HepG2 (cell line): ENCODE results near the gene RBBP8NL. TPM values are rescaled to one million over a fixed set of nuclear protein-coding genes. Genes with fewer than 3 reads are reported as not detected.

Experiments used
- BRD4 ChIP-seq: sonication (generic); formaldehyde crosslinking; IDR thresholded peaks from 2 replicates; pipeline ENCODE4 v1.4.0; 2020; ENCODE audit warnings: missing genetic modification reagents
- DBP ChIP-seq: sonication (generic); formaldehyde crosslinking; IDR thresholded peaks from 2 replicates; pipeline ENCODE4 v1.4.0; 2020; ENCODE audit warnings: missing genetic modification reagents; ENCODE audit errors: not compliant biosample characterization
- GLMP ChIP-seq: sonication (generic); formaldehyde crosslinking; IDR thresholded peaks from 2 replicates; pipeline ENCODE4 v1.9.0; 2021; ENCODE audit warnings: missing genetic modification reagents, mild to moderate bottlenecking, borderline replicate concordance
- HOXA5 ChIP-seq: sonication (generic); formaldehyde crosslinking; IDR thresholded peaks from 2 replicates; pipeline ENCODE4 v1.4.0; 2020; ENCODE audit warnings: missing genetic modification reagents
- NFE2 ChIP-seq: sonication (generic); formaldehyde crosslinking; IDR thresholded peaks from 2 replicates; pipeline ENCODE4 v1.4.0; 2020; ENCODE audit warnings: missing genetic modification reagents
- NR2F2 ChIP-seq: IDR thresholded peaks from 2 replicates; pipeline ENCODE4 v1.6.1; 2012; ENCODE audit warnings: low read depth, inconsistent platforms, borderline replicate concordance
- RBM22 ChIP-seq: fragments of 200-400 bp; formaldehyde crosslinking; optimal IDR thresholded peaks from 2 replicates; pipeline ENCODE3; 2017; ENCODE audit warnings: mild to moderate bottlenecking, low read length, moderate library complexity
- RFX5 ChIP-seq: IDR thresholded peaks from 2 replicates; pipeline ENCODE4 v1.6.1; 2011; ENCODE audit warnings: low read depth, low read length, improper control_type of control experiment
- SMARCC2 ChIP-seq: fragments of 450-650 bp; IDR thresholded peaks from 2 replicates; pipeline ENCODE4 v1.6.1; 2017; ENCODE audit warnings: antibody characterized with exemption, mild to moderate bottlenecking
- TARDBP ChIP-seq: sonication (generic); formaldehyde crosslinking; IDR thresholded peaks from 2 replicates; pipeline ENCODE4 v1.8.0; 2022; ENCODE audit warnings: mild to moderate bottlenecking, missing genetic modification reagents
- TBL1XR1 ChIP-seq: fragments of 150-350 bp; IDR thresholded peaks from 2 replicates; pipeline ENCODE4 v1.6.1; 2014; ENCODE audit warnings: borderline replicate concordance, low read length; ENCODE audit not compliant: partially characterized antibody
- THRA ChIP-seq: sonication (generic); formaldehyde crosslinking; IDR thresholded peaks from 2 replicates; pipeline ENCODE4 v1.4.0; 2020; ENCODE audit warnings: missing genetic modification reagents, borderline replicate concordance
- ZFAT ChIP-seq: sonication (generic); formaldehyde crosslinking; conservative IDR thresholded peaks from 2 replicates; pipeline ENCODE4 v1.8.1; 2023; ENCODE audit warnings: missing genetic modification reagents, inconsistent platforms
- ZFP91 ChIP-seq: sonication (generic); formaldehyde crosslinking; IDR thresholded peaks from 2 replicates; pipeline ENCODE4 v1.9.0; 2022; ENCODE audit warnings: missing genetic modification reagents, mild to moderate bottlenecking, borderline replicate concordance
- ZNF225 ChIP-seq: sonication (generic); formaldehyde crosslinking; IDR thresholded peaks from 2 replicates; pipeline ENCODE4 v1.4.0; 2020; ENCODE audit warnings: mild to moderate bottlenecking, missing genetic modification reagents
- ZNF282 ChIP-seq: fragments of 450-650 bp; IDR thresholded peaks from 2 replicates; pipeline ENCODE4 v1.6.1; 2018; ENCODE audit not compliant: partially characterized antibody
- ZNF512B ChIP-seq: sonication (generic); formaldehyde crosslinking; IDR thresholded peaks from 2 replicates; pipeline ENCODE4 v1.5.1; 2020; ENCODE audit warnings: missing genetic modification reagents, mild to moderate bottlenecking, borderline replicate concordance
- ZNF558 ChIP-seq: sonication (generic); formaldehyde crosslinking; IDR thresholded peaks from 2 replicates; pipeline ENCODE4 v1.9.0; 2022; ENCODE audit warnings: mild to moderate bottlenecking, missing genetic modification reagents, borderline replicate concordance
- ZNF770 ChIP-seq: sonication (generic); formaldehyde crosslinking; IDR thresholded peaks from 2 replicates; pipeline ENCODE4 v1.5.0; 2020; ENCODE audit warnings: mild to moderate bottlenecking, missing genetic modification reagents
- polyA plus RNA-seq, 8 experiments: library from polyadenylated mRNA; depleted of rRNA in 3 of 8; stranded (reverse) in 7 of 8; unstranded in 1 of 8; fragments of >200 nt; fragmentation: Illumina TruSeq in 4 of 8; extraction: Trizol in 4 of 8; gene quantifications; 2 replicates each; pipeline versions ENCODE4 v1.2.1 to v1.2.3, GENCODE V29; 2011 to 2016; ENCODE audit warnings: low read depth in 4 of 8, missing spikeins in 1 of 8, mixed read lengths in 1 of 8; ENCODE audit not compliant: insufficient read depth in 1 of 8
- total RNA-seq, 5 experiments: library from RNA; depleted of rRNA; stranded (reverse); fragments of >200 nt; fragmentation: Illumina TruSeq; extraction: Trizol; gene quantifications; 2 replicates each; pipeline ENCODE4 v1.2.3, GENCODE V29; 2016; ENCODE audit warnings: low read depth in 1 of 5

Gene RBBP8NL
- total and polyA plus RNA-seq, 2 of the 13 experiments (the other 11 are each of a cell fraction or from before 2014, with no cell fraction given), result 0.69 to 0.86 TPM

GRCh38 chr20:62387219-62387913, 40.0 kb downstream of the RBBP8NL start (continued):
- TF ChIP-seq DBP (CRISPR knock-in tag) (no peak), ZNF770 (CRISPR knock-in tag) (no peak), ZNF282 (no peak), THRA (CRISPR knock-in tag) (no peak), RBM22 (peak; percentile 91), ZFP91 (CRISPR knock-in tag) (no peak), ZNF512B (no peak), RFX5 (no peak), NR2F2 (no peak), TARDBP (CRISPR knock-in tag) (no peak), ZNF225 (CRISPR knock-in tag) (no peak), NFE2 (no peak), TBL1XR1 (no peak), GLMP (CRISPR knock-in tag) (no peak), HOXA5 (CRISPR knock-in tag) (no peak), ZNF558 (no peak), ZFAT (CRISPR knock-in tag) (no peak), SMARCC2 (no peak), BRD4 (CRISPR knock-in tag) (no peak)
